ENCODE results near the gene TAF15.
A peak's percentile ranks its signal among the peaks of the same experiment; 100 is the strongest.

Gene TAF15

GRCh38 chr17:35808962-35809854, at the start of gene TAF15:
Gene TAF15, plus strand, starts transcription at chr17:35809484. Its CDS starts 86 bp downstream, at chr17:35809570.
- DNase-seq: peak; percentile 98 to 99

DNA sequence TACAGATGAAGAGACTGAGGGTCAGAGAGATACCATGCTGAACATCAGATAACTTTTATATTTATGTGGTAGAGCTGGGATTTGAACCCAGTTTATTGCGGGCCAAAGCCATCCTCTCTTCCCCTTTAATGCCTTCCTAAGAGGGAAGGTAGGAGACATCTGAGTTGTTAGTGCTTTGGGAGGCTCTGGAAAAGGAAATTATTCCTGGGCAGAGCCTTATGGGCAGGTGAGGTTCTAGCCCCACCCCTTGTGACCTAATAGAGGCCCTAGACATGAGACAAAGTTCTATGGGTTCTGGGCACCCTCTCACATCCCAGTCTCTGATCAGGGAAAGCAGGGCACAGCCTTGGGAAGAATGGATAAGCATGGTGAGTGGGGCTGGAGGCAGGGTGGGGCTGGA, 48.7 kb upstream of the TAF15 start, which contains the start of gene C17orf50:
C17orf50 (plus strand) TSS at position 301 of the 400 bp plus-strand sequence; CDS start at position 356, 55 bp downstream.
- DNase-seq: no peak

- no peak for DNase-seq
Observed at GRCh38 chr17:35761601-35762000, 47.7 kb upstream of the TAF15 start.

GRCh38 chr17:35763767-35764122, 45.5 kb upstream of the TAF15 start:
- DNase-seq: no peak

DNA sequence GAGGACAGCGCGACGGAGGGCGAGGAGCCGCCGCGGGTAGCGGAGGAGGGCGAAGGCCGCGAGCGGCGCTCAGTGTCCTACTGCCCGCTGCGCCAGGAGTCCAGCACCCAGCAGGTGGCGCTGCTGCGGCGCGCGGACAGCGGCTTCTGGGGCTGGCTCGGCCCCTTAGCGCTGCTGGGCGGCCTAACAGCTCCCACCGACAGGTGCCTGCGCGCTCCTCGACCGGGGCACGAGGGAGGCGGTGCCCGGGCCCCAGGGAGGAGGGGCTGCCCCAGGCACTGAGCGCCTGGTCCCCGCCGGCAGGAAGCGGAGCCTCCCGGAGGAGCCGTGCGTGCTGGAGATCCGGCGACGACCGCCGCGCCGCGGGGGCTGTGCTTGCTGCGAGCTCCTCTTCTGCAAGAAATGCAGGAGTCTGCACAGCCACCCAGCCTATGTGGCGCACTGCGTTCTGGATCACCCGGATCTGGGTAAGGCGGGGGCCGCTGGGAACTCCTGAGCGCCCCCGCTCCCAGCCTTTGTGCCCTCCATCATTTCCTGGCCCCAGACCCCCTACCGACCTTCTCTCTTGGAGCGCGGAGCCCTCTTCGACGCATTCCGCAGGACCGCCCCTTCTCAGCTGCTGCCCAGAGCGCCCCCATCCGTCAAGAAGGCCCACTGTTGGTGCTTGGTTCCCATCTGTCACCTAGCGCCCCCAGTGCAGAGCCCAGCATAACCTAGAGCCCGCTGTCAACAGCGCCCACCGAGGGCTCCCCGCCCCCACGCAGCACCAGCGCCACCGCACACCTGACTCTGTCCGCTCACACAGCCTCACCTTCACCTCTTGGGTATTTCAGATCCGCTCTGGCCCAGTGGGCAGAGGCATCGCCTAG, 44.9 kb upstream of the TAF15 start:
- DNase-seq: peak; percentile 87 to 91

GRCh38 chr17:35765086-35765710, 44.1 kb upstream of the TAF15 start:
- no peak for DNase-seq

GRCh38 chr17:35765756-35766488, 43.4 kb upstream of the TAF15 start:
- no peak for DNase-seq

DNA sequence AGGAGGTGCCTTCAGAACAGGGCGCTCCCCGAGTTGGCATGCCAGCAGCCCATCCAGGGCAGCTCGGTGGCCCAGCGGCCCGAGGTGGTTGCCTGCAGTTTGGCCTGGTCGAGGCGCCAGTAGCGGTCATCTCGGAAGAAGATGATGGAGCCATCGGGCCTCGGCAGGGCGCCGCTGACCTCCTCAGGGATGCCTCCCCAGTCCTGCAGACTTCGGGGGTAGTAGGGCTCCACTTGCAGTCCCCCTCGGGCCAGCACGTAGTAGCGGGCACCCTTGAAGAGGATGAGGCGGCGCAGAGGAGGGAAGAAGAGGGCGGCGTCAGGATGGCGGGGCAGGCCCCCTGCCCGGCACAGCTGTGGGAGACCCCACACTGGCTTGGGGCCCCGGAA, 42.8 kb upstream of the TAF15 start:
- DNase-seq: no peak

DNA sequence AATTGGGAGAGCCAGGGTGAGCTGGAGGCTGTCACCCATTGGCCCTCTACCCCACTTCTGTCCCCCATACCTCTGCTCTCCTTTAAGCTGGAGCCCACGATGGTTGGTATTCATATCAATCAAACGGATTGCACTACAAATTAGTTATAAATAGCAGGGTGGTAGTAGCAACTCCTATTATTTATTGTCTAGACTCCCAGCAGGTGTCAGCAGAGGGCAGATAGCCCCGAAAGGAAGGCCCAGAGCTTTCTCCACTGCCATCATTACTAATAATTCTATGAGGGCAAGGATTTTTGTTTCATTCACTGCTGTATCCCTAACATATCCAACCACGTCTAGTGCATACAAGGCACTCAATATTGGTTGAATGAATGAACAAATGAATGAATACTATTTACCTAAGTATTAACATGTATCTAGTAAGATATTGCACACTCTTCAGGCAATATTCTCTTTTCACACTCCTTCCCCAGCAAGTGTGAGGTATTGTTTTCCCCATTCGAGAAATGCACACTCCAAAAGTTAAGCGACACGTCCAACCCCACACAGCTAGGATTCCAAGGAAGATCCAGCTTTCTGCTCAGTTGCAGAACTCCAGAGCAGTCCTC, 42.3 kb upstream of the TAF15 start:
- peak; percentile 71 to 82 for DNase-seq

DNA sequence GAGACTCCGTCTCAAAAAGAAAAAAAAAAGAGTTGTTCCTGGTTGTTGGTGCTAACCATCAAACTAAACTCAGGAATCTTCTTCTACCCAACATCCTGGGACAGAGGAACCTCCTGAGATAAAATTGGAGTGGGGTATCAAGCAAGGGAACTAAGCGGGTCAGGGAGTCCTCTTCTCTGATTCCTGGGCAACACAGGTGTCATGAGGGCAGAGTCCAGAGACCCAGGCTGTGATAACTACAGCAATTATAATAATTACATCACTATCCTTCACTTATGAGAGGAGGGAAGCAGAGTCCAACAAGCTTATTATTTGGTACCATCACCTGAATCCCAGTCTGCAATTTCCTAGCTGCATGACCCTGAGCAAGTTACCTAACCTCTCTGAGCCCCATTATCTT, 40.5 kb upstream of the TAF15 start:
- no peak for DNase-seq

- no peak for DNase-seq
Observed at GRCh38 chr17:35769895-35770486, 39.3 kb upstream of the TAF15 start.

DNA sequence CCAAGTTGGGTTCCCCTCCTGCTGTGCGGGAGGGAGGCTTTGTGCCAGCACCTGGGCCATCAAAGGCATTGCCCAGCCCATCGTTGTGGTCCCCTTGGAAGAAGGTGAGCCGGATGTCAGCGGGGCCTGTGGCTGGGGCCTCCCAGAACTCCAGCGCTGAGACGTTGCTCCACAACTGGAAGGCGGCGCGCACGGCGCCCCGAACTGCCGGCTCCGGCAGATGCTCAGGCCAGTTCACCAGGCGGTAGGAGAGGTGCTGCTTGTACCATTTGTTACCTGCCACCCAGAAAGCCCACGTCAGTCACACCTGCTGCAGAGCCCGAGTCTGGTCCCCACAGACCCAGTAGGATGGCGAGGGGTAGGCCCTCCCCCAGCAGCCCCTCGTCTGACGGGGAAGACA, 36.2 kb upstream of the TAF15 start:
- DNase-seq: no peak

DNA sequence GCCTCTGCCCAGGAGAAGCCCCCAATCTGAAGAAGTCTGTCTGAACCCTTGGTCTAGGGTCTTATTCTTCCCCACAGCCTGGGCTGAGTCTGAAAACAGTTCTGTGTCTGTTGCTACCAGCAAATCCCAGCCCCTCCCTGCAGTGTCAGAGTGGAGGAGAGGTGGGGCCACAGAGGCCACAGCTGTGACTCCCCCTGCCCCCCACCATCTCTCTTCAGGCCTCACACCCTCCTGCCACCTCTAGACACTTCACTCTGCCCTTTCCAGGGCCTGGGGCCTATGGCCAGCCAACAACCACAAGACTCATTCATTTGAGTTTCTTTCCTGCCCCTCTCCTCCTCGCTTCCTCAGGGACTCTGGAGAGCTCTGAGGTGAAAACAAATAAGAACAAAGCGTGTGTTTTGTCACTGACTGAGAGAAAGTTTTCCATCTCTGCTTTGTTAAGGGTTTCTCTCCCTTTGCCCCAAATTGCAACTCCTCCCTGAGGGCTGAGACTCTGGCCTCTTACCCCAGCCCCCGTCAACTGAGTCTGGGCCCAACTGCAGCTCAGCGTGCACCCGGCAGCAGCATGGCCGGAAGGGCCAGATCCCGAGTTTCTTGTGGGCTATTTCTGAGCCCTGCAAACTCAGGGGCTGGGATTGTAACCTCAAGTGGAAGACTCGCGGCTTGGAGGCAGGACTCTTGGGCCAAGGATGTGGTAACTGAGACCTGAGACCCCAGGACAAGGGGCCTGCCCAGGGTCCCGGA, 35.4 kb upstream of the TAF15 start:
- peak; percentile 40 to 53 for DNase-seq

GRCh38 chr17:35774499-35774898, 34.8 kb upstream of the TAF15 start:
- DNase-seq: no peak

- no peak for DNase-seq
Observed at GRCh38 chr17:35775039-35775438, 34.2 kb upstream of the TAF15 start.

DNA sequence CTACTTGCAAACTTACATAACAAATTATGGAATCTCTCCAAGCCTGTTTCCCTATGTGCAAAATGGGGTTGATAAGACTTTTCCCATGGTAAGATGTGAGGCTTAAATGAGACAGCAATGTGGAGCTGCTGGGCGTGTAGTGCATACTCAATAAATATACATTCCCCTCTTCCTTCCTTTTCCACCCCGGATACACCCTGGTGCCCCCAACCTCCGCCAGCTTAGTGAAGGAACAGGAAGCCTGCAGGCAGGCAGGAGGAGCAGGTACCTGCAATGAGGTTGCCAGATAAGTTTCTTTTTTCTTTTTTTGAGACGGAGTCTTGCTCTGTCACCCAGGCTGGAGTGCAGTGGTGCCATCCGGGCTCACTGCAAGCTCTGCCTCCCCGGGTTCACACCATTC, 33.7 kb upstream of the TAF15 start:
- DNase-seq: peak; percentile 61 to 67

GRCh38 chr17:35778641-35779196, 30.6 kb upstream of the TAF15 start:
- DNase-seq: no peak

DNA sequence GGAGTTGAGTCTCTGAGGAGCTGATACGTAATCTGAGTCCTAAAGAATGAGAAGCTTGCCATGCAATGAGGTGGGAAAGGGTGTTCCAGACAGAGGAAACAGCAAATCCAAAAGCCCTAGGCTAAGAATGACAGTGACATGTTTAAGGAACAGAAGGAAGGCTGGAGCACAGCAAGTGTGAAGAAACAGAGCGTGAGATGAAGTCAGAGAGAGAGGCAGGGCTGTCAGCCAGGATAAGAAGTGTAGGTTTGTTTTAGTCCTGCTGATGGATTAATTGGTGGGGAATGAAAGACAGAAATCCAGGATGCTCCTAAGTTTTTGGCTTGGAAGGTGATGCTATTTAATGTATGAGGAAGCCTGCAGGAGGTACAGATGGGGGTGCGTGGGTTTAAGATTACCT, 28.3 kb upstream of the TAF15 start:
- DNase-seq: no peak

- no peak for DNase-seq
Observed at GRCh38 chr17:35784895-35785294, 24.4 kb upstream of the TAF15 start.

- no peak for DNase-seq
Observed at GRCh38 chr17:35786941-35787432, 22.3 kb upstream of the TAF15 start.
